ENCODE measurements around the gene MT3. TPM values are rescaled to one million over a fixed set of nuclear protein-coding genes. Genes with fewer than 3 reads are reported as not detected.

Gene MT3
- total and polyA plus RNA-seq, 9 of the 15 experiments (the other 6 are each of a cell fraction or from before 2014, with no cell fraction given): not detected

DNA sequence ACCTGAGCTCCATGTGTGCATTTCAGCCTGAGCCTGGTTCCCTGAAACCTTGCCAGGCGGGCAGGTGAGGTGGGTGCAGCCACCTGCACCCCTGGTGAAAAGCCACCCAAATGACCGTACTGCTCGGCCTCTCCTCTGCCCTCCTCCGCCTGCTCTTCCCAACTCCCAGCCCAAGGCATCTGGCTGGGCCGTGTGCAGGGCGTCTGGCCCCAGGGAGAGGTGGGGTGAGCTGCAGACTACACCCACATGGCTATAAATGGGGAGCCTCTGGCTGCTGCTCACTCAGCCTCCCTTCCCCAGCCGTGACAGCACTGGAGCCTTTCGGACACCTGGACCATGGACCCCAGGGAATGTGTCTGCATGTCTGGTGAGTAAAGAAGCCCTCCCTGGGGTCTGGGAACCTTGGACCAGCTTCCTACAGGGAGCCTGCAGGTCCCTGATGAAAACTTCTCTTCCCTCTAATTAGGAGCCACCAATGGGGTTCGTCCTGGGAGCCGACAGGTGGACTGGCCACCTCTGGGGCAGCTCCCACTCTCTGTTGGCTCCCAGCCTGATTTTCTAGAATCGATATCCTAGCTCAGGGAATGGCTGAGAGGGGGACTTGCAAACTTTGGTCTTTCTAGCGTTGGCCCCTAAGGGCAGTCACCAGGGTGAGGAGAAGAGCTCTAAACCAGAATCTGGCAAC lies 24.4 kb upstream of the MT3 start, which contains the start of gene MT4 (continued):
- no peak for TF ChIP-seq ID3 (CRISPR knock-in tag; IDR thresholded peaks at IDR 0.05)
- no peak for TF ChIP-seq ID3 (tag; IDR thresholded peaks at IDR 0.05)
- no peak for TF ChIP-seq FOXK1 (CRISPR knock-in tag; IDR thresholded peaks at IDR 0.05; ENCODE audit: borderline replicate concordance)
- TF ChIP-seq PRPF4 (IDR thresholded peaks at IDR 0.05; ENCODE audit: insufficient read depth, low read depth, low read length, poor library complexity, severe bottlenecking): no peak
- no peak for TF ChIP-seq TBL1XR1 (IDR thresholded peaks at IDR 0.05; ENCODE audit: low read length in 2 of 2)
- no peak for TF ChIP-seq PHB2 (IDR thresholded peaks at IDR 0.05; ENCODE audit: low read depth)

DNA sequence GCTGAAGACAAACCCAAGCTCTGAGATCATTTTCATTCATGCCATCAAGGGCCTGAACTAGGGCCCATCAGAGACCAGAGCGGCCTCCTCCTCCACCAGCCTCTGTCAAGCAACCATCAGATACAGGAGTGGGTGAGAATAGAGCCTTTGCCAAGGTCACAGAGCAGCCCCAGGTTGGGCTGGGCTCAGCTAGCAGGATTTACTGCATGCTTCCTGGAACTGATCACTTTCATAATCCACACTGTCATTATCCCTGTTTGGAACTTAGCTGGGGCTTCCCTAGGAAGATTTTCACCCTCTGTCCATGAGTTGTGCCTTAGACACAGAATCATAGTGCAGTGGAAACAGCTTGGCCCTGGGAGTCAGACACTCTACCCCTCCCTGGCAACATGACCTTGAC lies 19.4 kb upstream of the MT3 start:
- no peak for FAIRE-seq
- Histone ChIP-seq H4K20me1 (replicated peaks; ENCODE audit: control insufficient read depth, insufficient read depth, low read length) (no peaks in the 10 kb centered on the region), H3K27ac (ENCODE audit: extremely low read depth, low read depth, low read length) (no peak overlapping the region), H3K4me3 (no peak overlapping the region), H3K36me3 (ENCODE audit: control insufficient read depth, insufficient read depth, low read length) (no peaks in the 10 kb centered on the region), H3K9me3 (replicated peaks; ENCODE audit: control insufficient read depth, insufficient read depth, low read depth, low read length) (0 out of 2 replicates have a peak, but pooled peaks cover 2% of the 10 kb centered on the region), H2AFZ (ENCODE audit: low read depth, low read length) (no peak overlapping the region), H3K4me2 (ENCODE audit: insufficient read depth, low read length) (no peak overlapping the region), H3K79me2 (ENCODE audit: control insufficient read depth, insufficient read depth, low read length) (no peaks in the 10 kb centered on the region), H3K27me3 (ENCODE audit: control insufficient read depth in 2 of 2, insufficient read depth in 2 of 2, low read length in 2 of 2) (peaks cover 10 to 38% of the 10 kb centered on the region in 2 experiments; a peak in 4 of 5 replicates), H3K9me1 (ENCODE audit: control insufficient read depth, insufficient read depth, low read length) (no peaks in the 10 kb centered on the region), H3K9ac (ENCODE audit: insufficient read depth in 1 of 2, low read depth in 2 of 2, low read length in 2 of 2) (no peak overlapping the region), H3K4me1 (replicated peaks in 1 of 2; ENCODE audit: control insufficient read depth in 2 of 2, insufficient read depth in 2 of 2, low read length in 2 of 2) (no peaks in the 10 kb centered on the region)
- BruUV-seq (replicated peaks): no TSS peak
- DNase-seq (ENCODE audit: extremely low read depth in 1 of 4, low spot score in 3 of 4): no peak
- 0% methylated on average over 1 of the region's 1 CpG for WGBS (ENCODE audit: insufficient coverage, low coverage, missing lambda C conversion rate)
- CTCF ChIA-PET (ENCODE audit: low intra/inter-chr PET ratio): no interaction called here
- POLR2A ChIA-PET: interaction anchor here (0.5 kb wide), 1 partner anchor 220 kb away, joined by 3 read pairs; no protein-coding TSS in a partner anchor
- ATAC-seq: no peak
- in situ Hi-C loops (cut with MboI) (no loop called here), intact Hi-C loops (cut with micrococcal nuclease) (loop anchor here (10.0 kb wide), 1 partner anchor 215 kb away; no protein-coding TSS in a partner anchor)
- TF ChIP-seq PHTF2 (CRISPR knock-in tag; IDR thresholded peaks at IDR 0.05) (no peak), ELF4 (CRISPR knock-in tag; IDR thresholded peaks at IDR 0.05) (no peak), NCOR1 (IDR thresholded peaks at IDR 0.05) (no peak), ATF7 (IDR thresholded peaks at IDR 0.05) (no peak), CEBPB (tag; IDR thresholded peaks at IDR 0.05) (no peak), SIRT6 (IDR thresholded peaks at IDR 0.05; ENCODE audit: low read depth, low read length) (no peak), JUNB (CRISPR knock-in tag; conservative IDR thresholded peaks at IDR 0.05) (no peak), ELF2 (CRISPR knock-in tag; IDR thresholded peaks at IDR 0.05) (no peak), ZNF696 (CRISPR knock-in tag; conservative IDR thresholded peaks at IDR 0.05) (no peak), ESRRB (CRISPR knock-in tag; IDR thresholded peaks at IDR 0.05; ENCODE audit: borderline replicate concordance) (no peak), SREBF1 (IDR thresholded peaks at IDR 0.05; ENCODE audit: borderline replicate concordance, low read depth, low read length) (no peak), ZNF77 (CRISPR knock-in tag; IDR thresholded peaks at IDR 0.05) (no peak)
- TF ChIP-seq, protein P1, sequence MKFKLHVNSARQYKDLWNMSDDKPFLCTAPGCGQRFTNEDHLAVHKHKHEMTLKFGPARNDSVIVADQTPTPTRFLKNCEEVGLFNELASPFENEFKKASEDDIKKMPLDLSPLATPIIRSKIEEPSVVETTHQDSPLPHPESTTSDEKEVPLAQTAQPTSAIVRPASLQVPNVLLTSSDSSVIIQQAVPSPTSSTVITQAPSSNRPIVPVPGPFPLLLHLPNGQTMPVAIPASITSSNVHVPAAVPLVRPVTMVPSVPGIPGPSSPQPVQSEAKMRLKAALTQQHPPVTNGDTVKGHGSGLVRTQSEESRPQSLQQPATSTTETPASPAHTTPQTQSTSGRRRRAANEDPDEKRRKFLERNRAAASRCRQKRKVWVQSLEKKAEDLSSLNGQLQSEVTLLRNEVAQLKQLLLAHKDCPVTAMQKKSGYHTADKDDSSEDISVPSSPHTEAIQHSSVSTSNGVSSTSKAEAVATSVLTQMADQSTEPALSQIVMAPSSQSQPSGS (CRISPR knock-in tag; IDR thresholded peaks at IDR 0.05): no peak
- TF ChIP-seq, protein P2, sequence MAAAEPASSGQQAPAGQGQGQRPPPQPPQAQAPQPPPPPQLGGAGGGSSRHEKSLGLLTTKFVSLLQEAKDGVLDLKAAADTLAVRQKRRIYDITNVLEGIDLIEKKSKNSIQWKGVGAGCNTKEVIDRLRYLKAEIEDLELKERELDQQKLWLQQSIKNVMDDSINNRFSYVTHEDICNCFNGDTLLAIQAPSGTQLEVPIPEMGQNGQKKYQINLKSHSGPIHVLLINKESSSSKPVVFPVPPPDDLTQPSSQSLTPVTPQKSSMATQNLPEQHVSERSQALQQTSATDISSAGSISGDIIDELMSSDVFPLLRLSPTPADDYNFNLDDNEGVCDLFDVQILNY (CRISPR knock-in tag; IDR thresholded peaks at IDR 0.05): no peak
